IgD-negative memory B cell (primary cell): Measurements from ENCODE around the gene ANKRD17. TPM values are rescaled to one million over a fixed set of nuclear protein-coding genes. Genes with fewer than 3 reads are reported as not detected.

Source experiments
- H3K27ac Mint-ChIP-seq, 3 donors: one replicate each; pipeline ENCODE4 v1.8.0; 2020 to 2022; ENCODE audit warnings: mild to moderate bottlenecking in 3 of 3, mixed read lengths in 3 of 3, moderate library complexity in 1 of 3
- H3K27me3 Mint-ChIP-seq: one replicate; pipeline ENCODE4 v1.8.0; 2021; ENCODE audit warnings: mixed read lengths
- H3K36me3 Mint-ChIP-seq: one replicate; pipeline ENCODE4 v1.8.0; 2020; ENCODE audit warnings: mild to moderate bottlenecking, mixed read lengths
- H3K4me1 Mint-ChIP-seq, 3 donors: one replicate each; pipeline ENCODE4 v1.8.0; 2020 to 2022; ENCODE audit warnings: mixed read lengths in 3 of 3, mild to moderate bottlenecking in 1 of 3
- H3K4me3 Mint-ChIP-seq, 4 donors: one replicate each; pipeline ENCODE4 v1.8.0; 2020 to 2022; ENCODE audit warnings: mild to moderate bottlenecking in 4 of 4, mixed read lengths in 4 of 4, moderate library complexity in 3 of 4
- H3K9me3 Mint-ChIP-seq, 3 donors: one replicate each; pipeline ENCODE4 v1.8.0; 2020 to 2021; ENCODE audit warnings: mixed read lengths in 3 of 3, mild to moderate bottlenecking in 1 of 3
- polyA plus RNA-seq: library from polyadenylated mRNA; unstranded; fragments of 300-500 nt; fragmentation: Illumina TruSeq; gene quantifications from one replicate; pipeline ENCODE4 v1.2.3, GENCODE V29; 2021

ANKRD17 gene
- polyA plus RNA-seq, 1 donor from 2014 or later, result 9.6 TPM

DNA sequence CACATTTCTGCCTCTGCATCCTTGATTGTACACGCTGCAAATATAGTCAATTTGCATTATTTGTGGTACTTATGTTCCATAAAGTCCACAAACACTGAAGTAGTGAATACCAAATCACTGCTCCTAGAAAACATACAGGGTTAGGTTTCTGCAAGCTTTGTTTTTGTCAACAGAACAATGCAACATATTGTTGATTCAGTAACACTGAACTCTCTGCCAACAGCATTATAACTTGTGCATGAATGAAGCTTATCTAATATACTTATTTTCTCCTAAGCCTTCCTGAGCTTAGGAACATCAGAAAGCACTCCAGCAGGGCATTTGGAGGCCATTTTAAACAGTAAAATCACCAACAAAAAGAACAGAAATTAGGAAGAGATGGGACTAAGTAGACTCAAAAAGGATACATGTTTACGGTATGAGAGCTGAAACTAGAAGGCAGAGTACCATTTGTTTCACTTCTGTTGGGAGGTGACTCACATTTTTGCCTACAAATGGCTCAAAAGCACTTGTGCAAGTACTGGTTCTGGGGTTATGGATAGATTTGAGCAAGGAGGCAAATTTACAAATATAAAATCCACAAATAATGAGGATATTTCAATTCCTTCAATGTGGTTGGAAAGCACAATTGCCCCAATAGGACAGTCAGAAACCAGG lies 203.2 kb downstream of the ANKRD17 start:
- no peaks in the 10 kb centered on the region for H3K4me1 Mint-ChIP-seq
- H3K27me3 Mint-ChIP-seq, result no peaks in the 10 kb centered on the region
- peaks cover 8% of the 10 kb centered on the region for H3K36me3 Mint-ChIP-seq
- H3K27ac Mint-ChIP-seq, result peak overlapping the region in 1 of 3 donors; percentile 58
- no peak overlapping the region for H3K4me3 Mint-ChIP-seq
- peaks cover 0 to 2% (median 0%) of the 10 kb centered on the region in 3 donors for H3K9me3 Mint-ChIP-seq

DNA sequence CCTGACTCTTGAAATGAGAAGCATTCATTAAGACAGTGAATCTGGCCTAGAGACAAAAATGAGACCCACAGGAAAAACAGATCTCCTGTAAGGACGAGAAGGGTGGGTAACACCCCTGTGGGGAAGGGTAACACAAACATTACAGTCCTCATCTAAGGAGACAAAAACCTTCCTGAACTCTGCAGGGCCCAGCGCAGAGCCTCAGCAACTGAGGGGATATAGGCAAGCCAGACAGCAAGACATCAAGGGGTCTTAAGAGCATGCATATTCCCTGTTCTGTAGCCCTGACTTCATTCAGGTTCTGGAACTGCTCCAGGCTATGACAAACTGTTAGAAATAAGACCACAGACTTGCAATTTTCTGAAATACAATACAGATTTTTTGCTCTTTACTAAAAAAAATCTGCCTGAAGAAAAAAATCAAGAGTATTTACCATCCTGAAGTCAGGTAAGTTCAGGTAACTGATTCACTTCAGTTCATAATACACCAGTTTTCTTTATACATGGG lies 204.6 kb downstream of the ANKRD17 start:
- no peak overlapping the region for H3K27ac Mint-ChIP-seq

DNA sequence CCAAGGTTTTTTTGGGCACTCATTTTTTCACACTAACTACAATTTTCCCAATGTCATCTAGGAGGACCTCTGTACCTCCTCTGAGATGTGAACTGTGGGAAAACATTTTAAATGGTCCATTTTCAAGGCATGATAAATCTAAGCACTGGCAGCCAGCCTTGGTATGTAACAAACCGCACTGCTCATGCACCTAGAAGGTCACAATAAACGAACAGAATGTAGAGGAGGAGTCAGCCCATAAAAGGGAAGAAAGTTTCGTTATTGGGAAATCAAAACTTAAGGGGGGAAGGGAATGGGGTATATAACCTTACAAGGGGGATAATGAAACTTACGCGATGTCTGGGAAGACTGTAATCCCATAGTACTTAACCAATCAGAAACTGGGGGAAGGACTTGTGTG lies 205.5 kb downstream of the ANKRD17 start:
- H3K27me3 Mint-ChIP-seq, result no peaks in the 10 kb centered on the region
- peaks cover 8% of the 10 kb centered on the region for H3K36me3 Mint-ChIP-seq
- H3K4me1 Mint-ChIP-seq, result no peaks in the 10 kb centered on the region
- H3K27ac Mint-ChIP-seq, result no peak overlapping the region
- no peak overlapping the region for H3K4me3 Mint-ChIP-seq
- peaks cover 0 to 2% (median 0%) of the 10 kb centered on the region in 3 donors for H3K9me3 Mint-ChIP-seq

More for the DNA sequence above, 204.6 kb downstream of the ANKRD17 start:
- peaks cover 8% of the 10 kb centered on the region for H3K36me3 Mint-ChIP-seq
- no peaks in the 10 kb centered on the region for H3K27me3 Mint-ChIP-seq
- H3K9me3 Mint-ChIP-seq, result peaks cover 0 to 2% (median 0%) of the 10 kb centered on the region in 3 donors
- no peak overlapping the region for H3K4me3 Mint-ChIP-seq
- no peaks in the 10 kb centered on the region for H3K4me1 Mint-ChIP-seq

DNA sequence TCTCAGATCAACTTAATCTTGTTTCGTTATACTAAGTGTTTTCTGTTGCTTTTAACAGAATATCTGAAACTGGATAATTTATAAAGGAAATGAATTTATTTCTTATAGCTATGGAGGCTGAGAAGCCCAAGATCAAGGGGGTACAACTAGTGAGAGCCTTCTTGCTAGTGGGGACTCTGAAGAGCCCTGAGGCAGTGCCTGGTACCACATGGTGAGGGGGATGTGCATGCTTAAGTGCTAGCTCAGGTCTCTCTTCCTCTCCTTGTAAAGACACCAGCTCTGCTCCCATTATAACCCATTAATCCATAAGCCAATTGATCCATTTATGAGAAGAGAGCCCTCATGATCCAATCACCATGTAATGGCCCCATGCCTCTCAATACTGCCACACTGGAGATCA lies 207.0 kb downstream of the ANKRD17 start:
- Mint-ChIP-seq H3K27ac (no peak overlapping the region), H3K36me3 (peaks cover 6% of the 10 kb centered on the region), H3K4me3 (no peak overlapping the region), H3K4me1 (no peaks in the 10 kb centered on the region), H3K9me3 (peaks cover 0 to 2% (median 0%) of the 10 kb centered on the region in 3 donors), H3K27me3 (no peaks in the 10 kb centered on the region)

DNA sequence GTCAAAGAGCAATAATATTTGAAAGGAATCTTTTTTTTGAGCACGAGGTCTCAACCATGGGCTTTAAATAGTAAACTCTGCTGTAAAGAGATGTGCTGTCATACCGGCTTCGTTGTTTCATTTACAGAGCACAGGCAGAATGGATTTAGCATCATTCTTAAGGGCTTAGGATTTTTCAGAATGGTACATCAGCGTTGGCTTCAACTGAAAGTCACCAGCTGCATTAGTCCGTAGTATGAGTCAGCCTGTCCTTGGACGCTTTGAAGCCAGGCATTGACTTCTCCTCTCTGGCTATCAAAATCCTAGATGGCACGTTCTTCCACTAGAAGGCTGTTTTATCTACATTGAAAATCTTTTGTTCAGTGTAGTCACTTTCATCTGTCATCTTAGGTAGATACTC lies 212.7 kb downstream of the ANKRD17 start:
- Mint-ChIP-seq H3K4me3 (no peak overlapping the region), H3K27ac (no peak overlapping the region), H3K36me3 (peaks cover 4% of the 10 kb centered on the region), H3K4me1 (no peaks in the 10 kb centered on the region), H3K9me3 (peaks cover 0 to 2% (median 0%) of the 10 kb centered on the region in 3 donors), H3K27me3 (no peaks in the 10 kb centered on the region)

DNA sequence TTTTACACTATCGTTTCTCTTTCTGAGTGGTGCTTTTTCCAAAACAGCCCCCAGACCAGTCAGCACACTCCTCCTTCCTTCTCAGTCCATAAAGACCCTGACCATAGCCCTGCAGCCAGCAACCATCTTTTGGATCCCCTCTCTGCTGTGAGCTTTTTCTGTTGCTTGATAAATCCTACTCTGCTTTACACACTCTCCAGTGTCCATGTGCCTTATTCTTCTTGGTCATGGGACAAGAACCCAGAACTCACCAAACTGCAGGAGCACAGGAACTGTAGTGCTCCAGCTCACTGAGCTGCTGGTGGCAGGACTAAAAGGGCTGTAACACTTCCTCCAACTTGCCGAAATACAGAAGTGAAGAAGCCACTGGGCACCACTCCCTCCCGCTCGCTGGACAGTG lies 221.5 kb downstream of the ANKRD17 start:
- Mint-ChIP-seq H3K4me1 (peaks cover 0 to 2% (median 2%) of the 10 kb centered on the region in 3 donors), H3K27ac (no peak overlapping the region), H3K9me3 (peaks cover 4 to 6% (median 4%) of the 10 kb centered on the region in 3 donors), H3K4me3 (no peak overlapping the region), H3K27me3 (no peaks in the 10 kb centered on the region), H3K36me3 (peaks cover 7% of the 10 kb centered on the region)

DNA sequence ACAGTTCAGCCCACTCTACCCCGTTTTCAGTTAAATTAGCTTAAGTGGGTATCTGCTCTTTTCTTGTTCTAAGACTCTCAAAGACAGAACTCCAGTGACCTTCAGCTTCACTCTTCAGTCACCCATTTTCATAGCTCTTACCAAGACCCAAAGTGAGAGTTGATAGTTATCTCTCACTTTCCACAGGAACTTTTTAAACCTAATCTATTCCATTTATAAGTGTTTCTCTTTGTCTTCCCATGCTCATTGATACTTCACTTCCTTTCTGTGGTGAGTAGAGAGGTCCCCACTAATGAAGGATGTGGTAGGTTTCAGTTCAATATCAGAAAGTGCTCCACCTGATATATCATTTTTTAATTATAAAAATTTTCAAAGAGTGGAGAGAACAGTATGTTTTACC lies 222.5 kb downstream of the ANKRD17 start:
- peaks cover 0 to 2% (median 2%) of the 10 kb centered on the region in 3 donors for H3K4me1 Mint-ChIP-seq
- H3K27ac Mint-ChIP-seq, result no peak overlapping the region
- H3K4me3 Mint-ChIP-seq, result no peak overlapping the region
- H3K27me3 Mint-ChIP-seq, result no peaks in the 10 kb centered on the region
- peaks cover 4 to 6% (median 4%) of the 10 kb centered on the region in 3 donors for H3K9me3 Mint-ChIP-seq
- H3K36me3 Mint-ChIP-seq, result peaks cover 5% of the 10 kb centered on the region

DNA sequence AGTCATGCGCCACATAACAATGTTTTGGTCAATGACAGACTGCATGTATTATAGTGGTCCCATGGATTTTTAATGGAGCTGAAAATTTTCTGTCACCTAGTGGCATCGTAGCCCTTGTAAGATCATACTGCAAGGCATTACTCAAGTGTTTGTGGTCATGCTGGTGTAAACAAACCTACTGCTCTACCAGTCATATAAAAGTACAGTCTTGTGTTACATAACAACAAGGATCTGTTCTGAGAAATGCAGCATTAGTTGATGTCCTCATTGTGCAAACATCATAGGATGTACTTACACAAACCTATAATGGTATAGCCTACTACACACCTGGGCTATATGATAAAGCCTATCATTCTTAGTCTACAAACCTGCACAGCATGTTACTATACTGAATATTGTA lies 223.7 kb downstream of the ANKRD17 start:
- H3K36me3 Mint-ChIP-seq, result peaks cover 3% of the 10 kb centered on the region
- H3K4me1 Mint-ChIP-seq, result peaks cover 0 to 2% (median 2%) of the 10 kb centered on the region in 3 donors
- no peak overlapping the region for H3K27ac Mint-ChIP-seq
- H3K27me3 Mint-ChIP-seq, result no peaks in the 10 kb centered on the region
- H3K9me3 Mint-ChIP-seq, result peaks cover 4 to 6% (median 4%) of the 10 kb centered on the region in 3 donors
- no peak overlapping the region for H3K4me3 Mint-ChIP-seq

DNA sequence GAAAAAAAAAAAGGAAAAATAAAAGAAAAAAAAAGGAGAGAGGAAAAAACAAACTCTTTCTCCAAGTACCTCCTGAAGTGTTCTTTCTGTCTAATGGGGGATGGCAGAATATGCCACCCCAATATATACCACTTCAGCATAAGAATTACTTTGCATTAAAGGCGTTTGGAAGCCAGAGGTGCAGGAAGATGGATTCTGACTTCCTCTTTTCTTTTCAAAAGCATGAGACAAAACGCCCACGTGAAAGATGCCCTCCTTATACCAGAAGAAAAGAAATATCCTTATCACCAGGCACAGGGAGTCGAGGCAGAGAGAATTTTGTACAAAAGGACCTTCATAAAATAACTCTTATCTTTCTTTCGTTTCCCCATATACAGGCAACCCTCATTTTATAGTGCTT lies 230.0 kb downstream of the ANKRD17 start:
- H3K4me3 Mint-ChIP-seq, result no peak overlapping the region
- H3K27me3 Mint-ChIP-seq, result peaks cover 2% of the 10 kb centered on the region
- H3K9me3 Mint-ChIP-seq, result no peaks in the 10 kb centered on the region
- no peaks in the 10 kb centered on the region for H3K36me3 Mint-ChIP-seq
- peaks cover 0 to 7% (median 4%) of the 10 kb centered on the region in 3 donors for H3K4me1 Mint-ChIP-seq
- no peak overlapping the region for H3K27ac Mint-ChIP-seq

Other genes with a start within 250 kb of the ANKRD17 start
- 7.1 TPM for gene COX18, start 189.1 kb downstream of the ANKRD17 start, polyA plus RNA-seq
- gene ALB, start 145.5 kb upstream of the ANKRD17 start, polyA plus RNA-seq, result not detected
- not detected for gene AFP, start 177.4 kb upstream of the ANKRD17 start, polyA plus RNA-seq
- not detected for gene AFM, start 222.9 kb upstream of the ANKRD17 start, polyA plus RNA-seq